Neural crest cell (in vitro differentiated cells): ENCODE results near the gene C7orf57. TPM values are rescaled to one million over a fixed set of nuclear protein-coding genes. Genes with fewer than 3 reads are reported as not detected.
A peak's percentile ranks its signal among the peaks of the same experiment; 100 is the strongest.
"Not testable (repeated sequence)": the region's sequence is repeated elsewhere in the genome, so short reads cannot be mapped to it uniquely, and the experiment has no call there.

ENCODE experiments used
- DNase-seq: peaks from one replicate; pipeline ENCODE4 v3.0.0; 2021; ENCODE audit warnings: low read depth, mixed read lengths, low spot score
- H3K27ac Mint-ChIP-seq: one replicate; pipeline ENCODE4 v1.8.0; 2021; ENCODE audit warnings: mild to moderate bottlenecking, mixed read lengths; ENCODE audit not compliant: unreplicated experiment
- H3K27me3 Mint-ChIP-seq: 2 replicates; pipeline ENCODE4 v1.8.0; 2021; ENCODE audit warnings: low read depth, mild to moderate bottlenecking, mixed read lengths
- H3K36me3 Mint-ChIP-seq: 2 replicates; pipeline ENCODE4 v1.8.0; 2021; ENCODE audit warnings: low read depth, mild to moderate bottlenecking, mixed read lengths
- H3K4me1 Mint-ChIP-seq: 2 replicates; pipeline ENCODE4 v1.8.0; 2021; ENCODE audit warnings: mixed read lengths
- H3K4me3 Mint-ChIP-seq: one replicate; pipeline ENCODE4 v1.8.0; 2021; ENCODE audit warnings: mild to moderate bottlenecking, mixed read lengths
- H3K9me3 Mint-ChIP-seq: 2 replicates; pipeline ENCODE4 v1.8.0; 2021; ENCODE audit warnings: mixed read lengths
- long read RNA-seq: library from polyadenylated mRNA; unstranded; transcript quantifications from one replicate; pipeline ENCODE4 v2.0.0, GENCODE V29; 2020
- total RNA-seq: library from RNA; stranded (reverse); gene quantifications from 2 replicates; pipeline ENCODE4 v1.2.1, GENCODE V29; 2021
- TF ChIP-seq, protein P1 (sequence below): fragments of 200-600 bp; sonication (generic); conservative IDR thresholded peaks from 2 replicates; pipeline ENCODE4 v1.5.0; 2021; ENCODE audit warnings: antibody characterized with exemption, mild to moderate bottlenecking

Gene C7orf57
- total RNA-seq = not detected in 2 replicates
- long read RNA-seq = 0 reads

DNA sequence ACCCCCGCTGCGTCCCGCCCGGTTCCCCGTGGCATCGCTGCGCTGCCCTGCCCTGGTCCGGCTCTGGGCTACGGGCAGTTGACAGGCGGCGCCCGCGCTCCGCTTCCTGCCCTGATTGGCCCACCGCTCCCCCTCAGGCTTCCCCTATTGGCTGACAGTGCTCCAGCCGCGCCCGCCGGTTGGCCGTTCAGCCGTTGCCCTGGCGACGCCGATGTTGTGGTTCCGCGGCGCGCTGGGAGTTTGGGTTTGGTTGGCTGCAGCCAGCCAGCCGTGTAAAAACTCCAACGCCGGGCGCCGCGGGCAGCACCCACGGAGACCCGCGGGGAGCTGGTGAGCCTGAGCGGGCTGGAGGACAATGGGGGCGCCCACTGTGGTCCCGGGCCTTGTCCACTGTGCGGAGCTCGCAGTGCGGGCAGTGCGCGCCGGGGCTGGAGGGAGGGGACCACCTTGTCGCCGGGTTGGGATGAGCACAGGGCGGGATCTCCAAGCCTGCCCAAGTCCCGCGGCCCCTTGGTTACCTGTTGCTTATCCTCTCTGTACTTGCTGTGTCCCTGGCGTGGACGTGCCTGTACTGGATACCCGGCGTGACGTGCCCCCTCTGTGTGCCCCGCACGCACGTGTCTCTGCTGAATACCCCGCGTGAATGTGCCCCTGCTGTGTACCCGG is at the start of gene C7orf57:
TSS of gene C7orf57 (plus strand) at position 243 of the 666 bp plus-strand sequence. CDS start 766 bp downstream, outside the sequence.
- Mint-ChIP-seq H3K36me3 (no peaks in the 10 kb centered on the region), H3K9me3 (no peaks in the 10 kb centered on the region), H3K4me1 (peaks cover 7% of the 10 kb centered on the region), H3K4me3 (peak within 1 kb of the TSS; percentile 85), H3K27ac (no peak within 1 kb of the TSS), H3K27me3 (peaks cover 87% of the 10 kb centered on the region)
- TF ChIP-seq, protein P1, sequence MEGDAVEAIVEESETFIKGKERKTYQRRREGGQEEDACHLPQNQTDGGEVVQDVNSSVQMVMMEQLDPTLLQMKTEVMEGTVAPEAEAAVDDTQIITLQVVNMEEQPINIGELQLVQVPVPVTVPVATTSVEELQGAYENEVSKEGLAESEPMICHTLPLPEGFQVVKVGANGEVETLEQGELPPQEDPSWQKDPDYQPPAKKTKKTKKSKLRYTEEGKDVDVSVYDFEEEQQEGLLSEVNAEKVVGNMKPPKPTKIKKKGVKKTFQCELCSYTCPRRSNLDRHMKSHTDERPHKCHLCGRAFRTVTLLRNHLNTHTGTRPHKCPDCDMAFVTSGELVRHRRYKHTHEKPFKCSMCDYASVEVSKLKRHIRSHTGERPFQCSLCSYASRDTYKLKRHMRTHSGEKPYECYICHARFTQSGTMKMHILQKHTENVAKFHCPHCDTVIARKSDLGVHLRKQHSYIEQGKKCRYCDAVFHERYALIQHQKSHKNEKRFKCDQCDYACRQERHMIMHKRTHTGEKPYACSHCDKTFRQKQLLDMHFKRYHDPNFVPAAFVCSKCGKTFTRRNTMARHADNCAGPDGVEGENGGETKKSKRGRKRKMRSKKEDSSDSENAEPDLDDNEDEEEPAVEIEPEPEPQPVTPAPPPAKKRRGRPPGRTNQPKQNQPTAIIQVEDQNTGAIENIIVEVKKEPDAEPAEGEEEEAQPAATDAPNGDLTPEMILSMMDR = no peak
- peak; percentile 81 for DNase-seq

GRCh38 chr7:47988496-47989386 is 46.6 kb upstream of the C7orf57 start:
- DNase-seq = no peak
- no peaks in the 10 kb centered on the region for H3K27me3 Mint-ChIP-seq
- H3K9me3 Mint-ChIP-seq = no peaks in the 10 kb centered on the region
- no peak overlapping the region for H3K27ac Mint-ChIP-seq
- H3K4me3 Mint-ChIP-seq = no peak overlapping the region
- TF ChIP-seq, protein P1 = peak; percentile 60
- H3K36me3 Mint-ChIP-seq = no peaks in the 10 kb centered on the region
- peaks cover 26% of the 10 kb centered on the region for H3K4me1 Mint-ChIP-seq

DNA sequence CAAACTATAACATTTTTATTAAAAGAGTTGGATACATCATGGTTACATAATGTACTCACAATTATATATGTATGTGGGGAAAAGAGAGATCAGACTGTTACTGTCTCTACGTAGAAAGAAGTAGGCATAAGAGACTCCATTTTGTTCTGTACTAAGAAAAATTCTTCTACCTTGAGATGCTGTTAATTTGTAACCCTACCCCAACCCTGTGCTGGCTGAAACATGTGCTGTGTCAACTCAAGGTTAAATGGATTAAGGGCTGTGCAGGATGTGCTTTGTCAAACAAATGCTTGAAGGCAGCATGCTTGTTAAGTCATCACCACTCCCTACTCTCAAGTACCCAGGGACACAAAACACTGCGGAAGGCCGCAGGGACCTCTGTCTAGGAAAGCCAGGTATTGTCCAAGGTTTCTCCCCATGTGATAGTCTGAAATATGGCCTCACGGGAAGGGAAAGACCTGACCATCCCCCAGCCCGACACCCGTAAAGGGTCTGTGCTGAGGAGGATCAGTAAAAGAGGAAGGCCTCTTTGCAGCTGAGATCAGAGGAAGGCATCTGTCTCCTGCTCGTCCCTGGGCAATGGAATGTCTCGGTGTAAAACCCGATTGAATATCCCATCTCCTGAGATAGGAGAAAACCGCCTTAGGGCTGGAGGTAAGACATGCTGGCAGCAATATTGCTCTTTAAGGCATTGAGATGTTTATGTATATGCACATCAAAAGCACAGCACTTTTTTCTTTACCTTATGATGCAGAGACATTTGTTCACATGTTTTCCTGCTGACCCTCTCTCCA is 45.5 kb upstream of the C7orf57 start:
- not testable (repeated sequence) for H3K36me3 Mint-ChIP-seq, H3K9me3 Mint-ChIP-seq, H3K4me3 Mint-ChIP-seq, DNase-seq, H3K27me3 Mint-ChIP-seq, H3K27ac Mint-ChIP-seq
- peaks cover 30% of the 10 kb centered on the region for H3K4me1 Mint-ChIP-seq

- DNase-seq = no peak
- Mint-ChIP-seq H3K27ac (peak overlapping the region; percentile 15), H3K36me3 (peaks cover 6% of the 10 kb centered on the region), H3K4me1 (peaks cover 30% of the 10 kb centered on the region), H3K9me3 (peaks cover 9% of the 10 kb centered on the region), H3K27me3 (no peaks in the 10 kb centered on the region), H3K4me3 (peak overlapping the region; percentile 12)
- TF ChIP-seq, protein P1 = no peak
Measured at GRCh38 chr7:47990592-47990991, 44.8 kb upstream of the C7orf57 start.

GRCh38 chr7:47991270-47991669 is 44.1 kb upstream of the C7orf57 start:
- peaks cover 6% of the 10 kb centered on the region for H3K36me3 Mint-ChIP-seq
- H3K9me3 Mint-ChIP-seq = peaks cover 9% of the 10 kb centered on the region
- H3K27ac Mint-ChIP-seq = peak overlapping the region; percentile 97
- H3K27me3 Mint-ChIP-seq = no peaks in the 10 kb centered on the region
- TF ChIP-seq, protein P1 = no peak
- peak overlapping the region; percentile 88 for H3K4me3 Mint-ChIP-seq
- DNase-seq = no peak
- peaks cover 30% of the 10 kb centered on the region for H3K4me1 Mint-ChIP-seq
